GM12891 (cell line): ENCODE measurements around the gene RAI2.

Experiments used
- PAX5 ChIP-seq: IDR thresholded peaks from 2 replicates; pipeline ENCODE4 v1.6.1; 2011; ENCODE audit warnings: low read length, moderate library complexity, mild to moderate bottlenecking; ENCODE audit not compliant: insufficient read depth, severe bottlenecking
- POLR2A ChIP-seq: IDR thresholded peaks from 2 replicates; pipeline ENCODE4 v1.6.1; 2011; ENCODE audit warnings: low read depth, low read length, control low read depth
- POLR2AphosphoS5 ChIP-seq: IDR thresholded peaks from 2 replicates; pipeline ENCODE4 v1.6.1; 2011; ENCODE audit warnings: low read depth, low read length, control low read depth
- TAF1 ChIP-seq: IDR thresholded peaks from 2 replicates; pipeline ENCODE4 v1.6.1; 2011; ENCODE audit warnings: low read depth, low read length, control low read depth

GRCh38 chrX:17817251-17817650 is 43.8 kb downstream of the RAI2 start:
- no peak for TF ChIP-seq TAF1
- no peak for TF ChIP-seq POLR2A
- TF ChIP-seq PAX5: no peak
- TF ChIP-seq POLR2AphosphoS5: no peak
